GM12892 (cell line): ENCODE results near the gene TMIGD2.
"Not testable (repeated sequence)": the region's sequence is repeated elsewhere in the genome, so short reads cannot be mapped to it uniquely, and the experiment has no call there.

Experiments
- POLR2A ChIP-seq: IDR thresholded peaks from 2 replicates; pipeline ENCODE4 v1.6.1; 2011; ENCODE audit warnings: low read depth, low read length, control low read depth
- POLR2AphosphoS5 ChIP-seq: IDR thresholded peaks from 2 replicates; pipeline ENCODE4 v1.6.1; 2011; ENCODE audit warnings: low read depth, low read length, control low read depth
- TAF1 ChIP-seq: IDR thresholded peaks from 2 replicates; pipeline ENCODE4 v1.6.1; 2011; ENCODE audit warnings: low read depth, mild to moderate bottlenecking, control low read depth, low read length, borderline replicate concordance

DNA sequence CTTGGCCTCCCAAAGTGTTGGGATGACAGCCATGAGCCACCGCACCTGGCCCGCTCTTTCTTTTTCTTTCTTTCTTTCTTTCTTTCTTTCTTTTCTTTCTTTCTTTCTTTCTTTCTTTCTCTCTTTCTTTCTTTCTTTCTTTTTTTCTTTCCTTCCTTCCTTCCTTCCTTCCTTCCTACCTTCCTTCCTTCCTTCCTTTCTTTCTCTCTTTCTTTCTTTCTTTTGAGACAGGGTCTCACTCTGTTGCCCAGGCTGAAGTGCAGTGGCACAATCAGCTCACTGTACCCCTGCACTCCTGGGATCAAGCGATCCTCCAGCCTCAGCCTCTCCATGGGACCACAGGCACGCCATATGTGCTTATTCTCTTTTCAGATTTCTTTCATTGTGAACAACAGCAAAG lies 16.0 kb downstream of the TMIGD2 start:
- not testable (repeated sequence) for TF ChIP-seq POLR2AphosphoS5, POLR2A, TAF1
